Osteoblast (primary cell): Measurements from ENCODE around the gene TRIM24. TPM values are rescaled to one million over a fixed set of nuclear protein-coding genes. Genes with fewer than 3 reads are reported as not detected.
A peak's percentile ranks its signal among the peaks of the same experiment; 100 is the strongest.
"Not testable (repeated sequence)": the region's sequence is repeated elsewhere in the genome, so short reads cannot be mapped to it uniquely, and the experiment has no call there.

Experiments used
- DNase-seq: peaks from one replicate; pipeline ENCODE4 v3.0.0; 2011; ENCODE audit warnings: low spot score, mixed read lengths; ENCODE audit not compliant: insufficient read length; ENCODE audit errors: missing footprints
- H2AFZ ChIP-seq: 2 replicates; pipeline ENCODE4 v1.6.0; 2011; ENCODE audit warnings: mild to moderate bottlenecking, low read length
- H3K27ac ChIP-seq: 2 replicates; pipeline ENCODE4 v1.5.1; 2011; ENCODE audit warnings: mild to moderate bottlenecking, low read depth, low read length, moderate library complexity
- H3K27me3 ChIP-seq: 2 replicates; pipeline ENCODE4 v1.6.0; 2012; ENCODE audit warnings: mild to moderate bottlenecking, control low read depth, inconsistent platforms, low read length, moderate library complexity; ENCODE audit not compliant: insufficient read depth
- H3K36me3 ChIP-seq: 2 replicates; pipeline ENCODE4 v1.5.1; 2011; ENCODE audit warnings: mild to moderate bottlenecking, low read length, control low read depth, moderate library complexity; ENCODE audit not compliant: insufficient read depth
- H3K4me1 ChIP-seq: 2 replicates; pipeline ENCODE4 v1.5.1; 2011; ENCODE audit warnings: mild to moderate bottlenecking, low read length, control low read depth, moderate library complexity; ENCODE audit not compliant: insufficient read depth
- H3K4me2 ChIP-seq: 2 replicates; pipeline ENCODE4 v1.6.0; 2011; ENCODE audit warnings: mild to moderate bottlenecking, low read length; ENCODE audit not compliant: insufficient read depth
- H3K4me3 ChIP-seq: fragments of 200-600 bp; sonication (generic); 3 replicates; pipeline ENCODE4 v1.5.1; 2012; ENCODE audit warnings: mild to moderate bottlenecking, low read length, inconsistent platforms; ENCODE audit not compliant: insufficient read depth
- H3K79me2 ChIP-seq: 2 replicates; pipeline ENCODE4 v1.6.0; 2012; ENCODE audit warnings: mild to moderate bottlenecking, low read length, control low read depth, inconsistent platforms; ENCODE audit not compliant: insufficient read depth
- H3K9me3 ChIP-seq: 2 replicates; pipeline ENCODE4 v1.5.1; 2011; ENCODE audit warnings: low read depth, low read length, control low read depth
- H4K20me1 ChIP-seq: 2 replicates; pipeline ENCODE4 v1.6.0; 2012; ENCODE audit warnings: mild to moderate bottlenecking, low read length, control low read depth; ENCODE audit not compliant: insufficient read depth
- CTCF ChIP-seq: IDR thresholded peaks from 2 replicates; pipeline ENCODE4 v1.5.1; 2011; ENCODE audit warnings: mild to moderate bottlenecking, low read depth, low read length, moderate library complexity; ENCODE audit errors: extremely low read depth
- total RNA-seq: library from RNA; depleted of rRNA; stranded (reverse); fragments of >200 nt; gene quantifications from 2 replicates; pipeline ENCODE4 v1.2.3, GENCODE V29; 2012

Gene TRIM24
- total RNA-seq, 1 donor, result 8.0 TPM

GRCh38 chr7:138525757-138526156 lies 65.7 kb downstream of the TRIM24 start:
- Histone ChIP-seq H3K27ac (no peak overlapping the region), H3K9me3 (peaks cover 8% of the 10 kb centered on the region), H3K4me2 (no peak overlapping the region), H2AFZ (no peak overlapping the region), H3K4me3 (no peak overlapping the region), H3K79me2 (no peaks in the 10 kb centered on the region), H3K36me3 (peaks cover 12% of the 10 kb centered on the region), H4K20me1 (no peaks in the 10 kb centered on the region), H3K4me1 (no peaks in the 10 kb centered on the region), H3K27me3 (no peaks in the 10 kb centered on the region)
- no peak for DNase-seq
- no peak for TF ChIP-seq CTCF

GRCh38 chr7:138527746-138528223 lies 67.7 kb downstream of the TRIM24 start:
- Histone ChIP-seq H3K4me3 (no peak overlapping the region), H3K4me1 (no peaks in the 10 kb centered on the region), H3K9me3 (peaks cover 8% of the 10 kb centered on the region), H3K36me3 (peaks cover 12% of the 10 kb centered on the region), H3K79me2 (no peaks in the 10 kb centered on the region), H3K4me2 (no peak overlapping the region), H3K27ac (no peak overlapping the region), H2AFZ (no peak overlapping the region), H4K20me1 (no peaks in the 10 kb centered on the region), H3K27me3 (no peaks in the 10 kb centered on the region)
- DNase-seq, result no peak
- no peak for TF ChIP-seq CTCF

GRCh38 chr7:138536833-138537232 lies 76.8 kb downstream of the TRIM24 start:
- not testable (repeated sequence) for H3K9me3 ChIP-seq, H3K4me2 ChIP-seq, DNase-seq, H3K79me2 ChIP-seq, H4K20me1 ChIP-seq, H3K36me3 ChIP-seq, H2AFZ ChIP-seq, H3K4me3 ChIP-seq, H3K27ac ChIP-seq, H3K4me1 ChIP-seq, H3K27me3 ChIP-seq

GRCh38 chr7:138538518-138538917 lies 78.5 kb downstream of the TRIM24 start:
- TF ChIP-seq CTCF, result no peak
- no peaks in the 10 kb centered on the region for H3K79me2 ChIP-seq
- no peak overlapping the region for H3K4me3 ChIP-seq
- H2AFZ ChIP-seq, result no peak overlapping the region
- peak; percentile 22 for DNase-seq
- peak overlapping the region; percentile 1 for H3K4me2 ChIP-seq
- no peak overlapping the region for H3K27ac ChIP-seq
- no peaks in the 10 kb centered on the region for H3K9me3 ChIP-seq
- H3K36me3 ChIP-seq, result no peaks in the 10 kb centered on the region
- H3K27me3 ChIP-seq, result no peaks in the 10 kb centered on the region
- no peaks in the 10 kb centered on the region for H3K4me1 ChIP-seq
- peaks cover 2% of the 10 kb centered on the region for H4K20me1 ChIP-seq
